Mesendoderm (in vitro differentiated cells): ENCODE results near the gene NUDT16. TPM values are rescaled to one million over a fixed set of nuclear protein-coding genes. Genes with fewer than 3 reads are reported as not detected.

Experiments
- DNase-seq: peaks from one replicate; pipeline ENCODE4 v3.0.0; 2013
- H2AK5ac ChIP-seq: 2 replicates; pipeline ENCODE4 v1.6.1; 2013; ENCODE audit warnings: low read length, inconsistent platforms
- H2BK120ac ChIP-seq: 2 replicates; pipeline ENCODE4 v1.6.1; 2013; ENCODE audit warnings: low read depth, mild to moderate bottlenecking, low read length, moderate library complexity, mixed read lengths
- H2BK15ac ChIP-seq: replicated peaks from 2 replicates; pipeline ENCODE4 v1.6.1; 2013; ENCODE audit warnings: low read depth, mild to moderate bottlenecking, moderate library complexity
- H2BK5ac ChIP-seq: 2 replicates; pipeline ENCODE4 v1.6.1; 2013; ENCODE audit warnings: low read length, inconsistent platforms
- H3K18ac ChIP-seq: 2 replicates; pipeline ENCODE4 v1.6.1; 2013; ENCODE audit warnings: mild to moderate bottlenecking, low read length, mixed read lengths
- H3K23ac ChIP-seq: one replicate; pipeline ENCODE4 v1.6.1; 2013; ENCODE audit warnings: low read length
- H3K27ac ChIP-seq: 2 replicates; pipeline ENCODE4 v1.5.1; 2013; ENCODE audit warnings: low read depth, mild to moderate bottlenecking, inconsistent platforms, low read length, moderate library complexity
- H3K27me3 ChIP-seq: 2 replicates; pipeline ENCODE4 v1.6.1; 2013; ENCODE audit warnings: low read length, control low read depth, mild to moderate bottlenecking, inconsistent platforms; ENCODE audit not compliant: insufficient read depth, poor library complexity
- H3K36me3 ChIP-seq: 2 replicates; pipeline ENCODE4 v1.6.1; 2013; ENCODE audit warnings: low read length, inconsistent platforms; ENCODE audit not compliant: control insufficient read depth, insufficient read depth
- H3K4ac ChIP-seq: one replicate; pipeline ENCODE4 v1.6.1; 2013; ENCODE audit warnings: low read depth, mild to moderate bottlenecking, low read length, moderate library complexity
- H3K4me1 ChIP-seq: 2 replicates; pipeline ENCODE4 v1.6.1; 2013; ENCODE audit warnings: low read depth, low read length, inconsistent platforms; ENCODE audit not compliant: control insufficient read depth
- H3K4me2 ChIP-seq: 2 replicates; pipeline ENCODE4 v1.6.1; 2013; ENCODE audit warnings: low read length
- H3K4me3 ChIP-seq: 2 replicates; pipeline ENCODE4 v1.5.1; 2013; ENCODE audit warnings: mild to moderate bottlenecking, low read length
- H3K56ac ChIP-seq: one replicate; pipeline ENCODE4 v1.6.1; 2013; ENCODE audit warnings: low read length
- H3K79me1 ChIP-seq: 2 replicates; pipeline ENCODE4 v1.6.1; 2013; ENCODE audit warnings: low read length, inconsistent platforms
- H3K79me2 ChIP-seq: 2 replicates; pipeline ENCODE4 v1.6.1; 2013; ENCODE audit warnings: mild to moderate bottlenecking, low read length; ENCODE audit not compliant: control insufficient read depth, insufficient read depth
- H3K9ac ChIP-seq: 2 replicates; pipeline ENCODE4 v1.6.1; 2013; ENCODE audit warnings: low read length, inconsistent platforms
- H4K5ac ChIP-seq: one replicate; pipeline ENCODE4 v1.6.1; 2013; ENCODE audit warnings: low read length
- H4K8ac ChIP-seq: one replicate; pipeline ENCODE4 v1.6.1; 2013; ENCODE audit warnings: low read depth, mild to moderate bottlenecking, control low read depth, low read length, moderate library complexity
- WGBS: extraction: QIAGEN DNeasy Blood & Tissue Kit; methylation state at CpG from one replicate; pipeline ENCODE4 v1.1.7; 2013; ENCODE audit warnings: low lambda C conversion rate, missing lambda C conversion rate; ENCODE audit not compliant: insufficient coverage; ENCODE audit errors: extremely low coverage; 5-methylcytosine and 5-hydroxymethylcytosine counted together
- polyA plus RNA-seq, 2 experiments: library from polyadenylated mRNA; stranded (reverse); fragments of 200-250 nt; gene quantifications; one replicate each; pipeline ENCODE4 v1.2.3, GENCODE V29; 2013

Gene NUDT16
- 8.3 TPM for polyA plus RNA-seq (2013, experiment 1 of 2)
- polyA plus RNA-seq (2013, experiment 2 of 2): 8.4 TPM

DNA sequence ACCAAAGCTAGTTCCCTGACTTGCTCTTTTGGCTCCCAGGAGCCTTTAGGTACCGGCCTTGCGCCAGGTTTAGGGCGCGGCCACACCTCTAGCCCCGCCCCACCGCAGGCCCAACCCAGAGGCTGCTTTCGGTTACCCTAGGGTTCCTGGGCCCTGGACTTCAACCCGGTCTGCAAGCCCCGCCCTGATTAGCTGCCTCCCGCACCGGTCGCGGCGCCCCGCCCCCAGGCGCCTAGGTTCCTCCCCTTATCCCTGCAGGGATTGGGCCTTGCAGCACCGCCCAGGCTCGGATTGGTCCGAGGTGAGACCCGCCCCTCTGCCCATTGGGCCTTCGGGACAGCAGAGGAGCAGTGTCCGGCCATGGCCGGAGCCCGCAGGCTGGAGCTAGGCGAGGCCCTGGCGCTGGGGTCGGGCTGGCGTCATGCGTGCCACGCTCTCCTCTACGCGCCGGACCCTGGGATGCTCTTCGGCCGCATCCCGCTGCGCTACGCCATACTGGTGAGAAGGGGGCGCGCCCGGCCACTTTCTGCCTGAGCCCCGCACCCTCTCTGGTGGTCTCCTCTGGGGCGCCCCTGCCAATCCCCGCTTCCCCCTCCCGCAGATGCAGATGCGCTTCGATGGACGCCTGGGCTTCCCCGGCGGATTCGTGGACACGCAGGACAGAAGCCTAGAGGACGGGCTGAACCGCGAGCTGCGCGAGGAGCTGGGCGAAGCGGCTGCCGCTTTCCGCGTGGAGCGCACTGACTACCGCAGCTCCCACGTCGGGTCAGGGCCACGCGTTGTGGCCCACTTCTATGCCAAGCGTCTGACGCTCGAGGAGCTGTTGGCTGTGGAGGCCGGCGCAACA lies at the start of gene NUDT16:
Gene NUDT16 (plus strand): TSS at position 330 of the 847 bp plus-strand sequence. CDS start 31 bp downstream, at position 361.
- Histone ChIP-seq H3K4me3 (peak within 1 kb of the TSS; percentile 69), H3K79me2 (no peaks in the 10 kb centered on the region), H3K4ac (peak within 1 kb of the TSS; percentile 46), H3K23ac (peak within 1 kb of the TSS; percentile 91), H3K27me3 (no peaks in the 10 kb centered on the region), H4K5ac (no peak within 1 kb of the TSS), H3K9ac (peak within 1 kb of the TSS; percentile 76), H3K4me1 (no peaks in the 10 kb centered on the region), H3K56ac (peak within 1 kb of the TSS; percentile 93), H2BK5ac (no peak within 1 kb of the TSS), H2AK5ac (no peak within 1 kb of the TSS), H3K4me2 (peak within 1 kb of the TSS; percentile 90), H2BK120ac (no peak within 1 kb of the TSS), H4K8ac (no peak within 1 kb of the TSS), H2BK15ac (no peak within 1 kb of the TSS), H3K27ac (no peak within 1 kb of the TSS), H3K18ac (peak within 1 kb of the TSS; percentile 42), H3K36me3 (no peaks in the 10 kb centered on the region), H3K79me1 (peaks cover 4% of the 10 kb centered on the region)
- peak; percentile 99 for DNase-seq
- no CpG with 5 or more reads among the region's 73 CpGs for WGBS

DNA sequence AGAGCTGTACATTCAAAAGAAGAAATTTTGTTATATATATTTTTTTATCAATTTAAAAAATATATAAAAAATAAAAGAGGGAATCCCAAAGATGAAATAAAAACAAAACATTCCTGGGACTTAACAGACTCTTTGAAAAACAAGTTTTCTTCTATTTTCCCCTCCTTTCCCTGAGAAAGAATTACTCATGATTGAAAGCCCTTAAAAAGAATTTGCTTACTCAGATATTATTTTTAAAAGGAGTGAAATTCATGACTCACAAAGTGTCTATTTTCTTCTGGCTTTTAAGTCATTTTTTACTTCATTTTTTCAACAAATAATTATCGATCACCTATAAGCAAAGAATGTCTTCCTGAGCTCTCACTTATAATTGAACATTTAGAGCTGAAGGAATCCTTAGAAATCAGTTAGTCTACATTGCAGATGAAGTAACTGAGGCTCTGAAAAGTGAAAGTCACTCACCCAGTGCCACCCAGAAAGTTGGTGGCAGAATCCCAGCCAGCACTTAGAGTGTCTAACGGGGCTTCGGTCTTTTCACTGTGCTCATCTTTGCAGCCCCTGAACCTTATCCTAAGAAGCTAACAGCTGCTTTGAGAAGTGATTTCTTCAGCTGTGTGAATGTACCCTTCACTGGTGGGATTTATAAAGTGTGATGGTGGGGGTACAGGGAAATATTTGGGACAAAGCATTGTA lies 42.5 kb upstream of the NUDT16 start:
- WGBS: no CpG with 5 or more reads among the region's 3 CpGs

DNA sequence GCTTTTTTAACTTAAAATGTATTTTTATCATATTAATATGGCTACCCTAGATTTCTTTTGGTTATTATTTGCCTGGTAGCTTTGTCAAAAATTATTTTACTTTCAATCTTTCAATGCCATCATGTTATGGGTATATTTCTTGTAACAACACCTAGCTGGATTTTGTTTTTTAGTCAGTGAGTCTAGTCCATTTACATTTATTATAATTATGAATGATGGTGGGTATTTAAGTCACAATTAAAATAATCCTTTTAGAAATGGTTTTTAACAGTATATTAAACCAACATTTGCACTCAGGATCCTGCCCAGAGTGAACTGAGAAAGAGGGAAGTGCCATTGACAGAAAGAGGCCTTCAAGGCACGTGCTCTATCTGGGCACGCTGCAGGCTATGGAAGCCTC lies 39.8 kb upstream of the NUDT16 start:
- Histone ChIP-seq H2BK5ac (no peak overlapping the region), H3K79me1 (no peaks in the 10 kb centered on the region), H4K8ac (no peak overlapping the region), H3K18ac (no peak overlapping the region), H3K27me3 (no peaks in the 10 kb centered on the region), H3K9ac (no peak overlapping the region), H3K56ac (no peak overlapping the region), H4K5ac (no peak overlapping the region), H3K4ac (no peak overlapping the region), H2BK15ac (no peak overlapping the region), H3K4me3 (no peak overlapping the region), H3K79me2 (no peaks in the 10 kb centered on the region), H3K27ac (no peak overlapping the region), H3K23ac (no peak overlapping the region), H2BK120ac (no peak overlapping the region), H3K4me2 (no peak overlapping the region), H3K4me1 (no peaks in the 10 kb centered on the region), H3K36me3 (no peaks in the 10 kb centered on the region), H2AK5ac (no peak overlapping the region)
- no peak for DNase-seq
- no CpG with 5 or more reads among the region's 2 CpGs for WGBS

More for the DNA sequence above, 42.5 kb upstream of the NUDT16 start:
- H4K5ac ChIP-seq: no peak overlapping the region
- H3K36me3 ChIP-seq: no peaks in the 10 kb centered on the region
- no peaks in the 10 kb centered on the region for H3K79me1 ChIP-seq
- no peak overlapping the region for H2BK15ac ChIP-seq
- DNase-seq: no peak
- no peak overlapping the region for H3K23ac ChIP-seq
- no peaks in the 10 kb centered on the region for H3K4me1 ChIP-seq
- no peak overlapping the region for H3K56ac ChIP-seq
- no peak overlapping the region for H3K4me3 ChIP-seq
- no peaks in the 10 kb centered on the region for H3K79me2 ChIP-seq
- no peak overlapping the region for H3K4ac ChIP-seq
- no peak overlapping the region for H3K18ac ChIP-seq
- no peak overlapping the region for H3K4me2 ChIP-seq
- H3K27me3 ChIP-seq: no peaks in the 10 kb centered on the region
- no peak overlapping the region for H4K8ac ChIP-seq
- no peak overlapping the region for H2BK5ac ChIP-seq
- H2BK120ac ChIP-seq: no peak overlapping the region
- no peak overlapping the region for H2AK5ac ChIP-seq
- H3K9ac ChIP-seq: no peak overlapping the region
- H3K27ac ChIP-seq: no peak overlapping the region

DNA sequence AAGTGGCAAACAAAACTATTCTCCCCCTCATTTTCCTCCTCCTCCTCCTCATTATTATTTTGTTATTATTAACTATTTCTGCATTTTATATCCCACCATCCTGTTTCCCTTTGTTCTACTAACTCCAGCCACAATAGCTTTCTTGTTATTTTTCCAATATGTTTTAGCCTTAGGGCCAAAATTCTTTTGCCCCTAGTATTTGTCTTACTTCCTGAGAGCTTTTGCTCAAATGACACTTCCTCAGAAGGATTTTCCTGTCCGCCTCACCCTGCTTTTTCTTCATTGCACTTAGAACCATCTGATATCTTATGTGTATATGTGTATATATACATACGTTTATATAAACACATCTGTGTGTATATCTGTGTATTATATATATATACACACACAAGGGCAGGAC lies 32.7 kb upstream of the NUDT16 start:
- no peak overlapping the region for H3K4ac ChIP-seq
- H2AK5ac ChIP-seq: no peak overlapping the region

DNA sequence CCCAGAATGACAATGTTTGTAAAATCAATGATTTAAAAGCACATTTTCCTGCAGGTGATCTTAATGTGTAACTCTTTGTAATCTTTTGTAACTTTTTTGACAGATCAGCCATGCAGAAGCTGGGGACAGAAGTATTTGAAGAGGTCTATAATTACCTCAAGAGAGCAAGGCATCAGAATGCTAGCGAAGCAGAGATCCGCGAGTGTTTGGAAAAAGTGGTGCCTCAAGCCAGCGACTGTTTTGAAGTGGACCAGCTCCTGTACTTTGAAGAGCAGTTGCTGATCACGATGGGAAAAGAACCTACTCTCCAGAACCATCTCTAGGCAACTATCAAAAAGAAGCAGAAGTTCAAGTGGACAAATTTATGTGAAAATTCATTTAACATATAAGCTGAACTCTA lies 32.1 kb upstream of the NUDT16 start:
- Histone ChIP-seq H3K4me1 (no peaks in the 10 kb centered on the region), H3K56ac (no peak overlapping the region), H3K18ac (no peak overlapping the region), H3K4me2 (no peak overlapping the region), H3K79me1 (no peaks in the 10 kb centered on the region), H4K8ac (no peak overlapping the region), H3K79me2 (no peaks in the 10 kb centered on the region), H3K4ac (no peak overlapping the region), H3K23ac (no peak overlapping the region), H2BK5ac (no peak overlapping the region), H4K5ac (no peak overlapping the region), H3K4me3 (no peak overlapping the region), H2BK120ac (no peak overlapping the region), H2BK15ac (no peak overlapping the region), H3K9ac (no peak overlapping the region), H3K27me3 (no peaks in the 10 kb centered on the region), H2AK5ac (no peak overlapping the region), H3K36me3 (no peaks in the 10 kb centered on the region), H3K27ac (no peak overlapping the region)
- WGBS: no CpG with 5 or more reads among the region's 5 CpGs
- DNase-seq: no peak

More for the DNA sequence above, 32.7 kb upstream of the NUDT16 start:
- Histone ChIP-seq H2BK120ac (no peak overlapping the region), H3K36me3 (no peaks in the 10 kb centered on the region), H3K9ac (no peak overlapping the region), H3K4me3 (no peak overlapping the region), H3K23ac (no peak overlapping the region), H4K8ac (no peak overlapping the region), H2BK15ac (no peak overlapping the region), H3K27ac (no peak overlapping the region), H2BK5ac (no peak overlapping the region), H3K18ac (no peak overlapping the region), H4K5ac (no peak overlapping the region), H3K27me3 (no peaks in the 10 kb centered on the region), H3K4me1 (no peaks in the 10 kb centered on the region), H3K79me2 (no peaks in the 10 kb centered on the region), H3K56ac (no peak overlapping the region), H3K79me1 (no peaks in the 10 kb centered on the region), H3K4me2 (no peak overlapping the region)
- DNase-seq: no peak
- WGBS: no CpG with 5 or more reads among the region's 2 CpGs
